GM19193 (cell line): Measurements from ENCODE around the gene ARAP1.

Experiments
- POLR2A ChIP-seq: IDR thresholded peaks from 4 replicates; pipeline ENCODE4 v1.6.1; 2011; ENCODE audit not compliant: insufficient read depth, insufficient read length; ENCODE audit errors: extremely low read depth

Gene ARAP1

DNA sequence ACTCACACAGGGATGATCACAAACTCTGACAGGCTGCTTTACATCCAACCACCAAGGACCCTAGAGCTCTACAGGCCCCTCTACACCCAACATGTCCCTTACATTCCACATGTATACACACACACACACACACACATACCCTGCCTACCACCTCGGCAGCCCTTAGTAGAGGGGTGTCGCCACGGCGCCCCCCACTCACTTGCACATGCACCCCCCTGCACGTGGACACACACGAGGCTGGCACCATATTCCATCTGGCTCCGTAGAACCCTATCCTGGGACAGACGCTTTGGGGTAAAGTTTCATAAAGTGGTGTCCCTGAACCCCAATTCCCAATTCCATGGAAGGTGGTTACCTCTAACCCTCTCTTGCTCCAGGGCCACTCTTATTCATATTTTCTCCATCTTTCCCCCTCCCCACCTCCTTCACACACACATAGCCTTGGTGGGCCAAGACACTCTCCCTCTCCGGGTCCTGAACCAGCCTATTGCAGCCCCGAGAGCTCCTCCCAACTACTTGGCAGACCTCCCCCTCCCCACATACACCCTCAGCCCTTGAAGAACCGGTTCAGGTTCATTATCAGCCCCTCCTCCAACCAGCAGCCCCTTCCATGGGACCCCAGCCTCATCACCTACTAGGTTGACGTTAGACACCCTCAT, 78.8 kb downstream of the ARAP1 start:
- no peak for TF ChIP-seq POLR2A

DNA sequence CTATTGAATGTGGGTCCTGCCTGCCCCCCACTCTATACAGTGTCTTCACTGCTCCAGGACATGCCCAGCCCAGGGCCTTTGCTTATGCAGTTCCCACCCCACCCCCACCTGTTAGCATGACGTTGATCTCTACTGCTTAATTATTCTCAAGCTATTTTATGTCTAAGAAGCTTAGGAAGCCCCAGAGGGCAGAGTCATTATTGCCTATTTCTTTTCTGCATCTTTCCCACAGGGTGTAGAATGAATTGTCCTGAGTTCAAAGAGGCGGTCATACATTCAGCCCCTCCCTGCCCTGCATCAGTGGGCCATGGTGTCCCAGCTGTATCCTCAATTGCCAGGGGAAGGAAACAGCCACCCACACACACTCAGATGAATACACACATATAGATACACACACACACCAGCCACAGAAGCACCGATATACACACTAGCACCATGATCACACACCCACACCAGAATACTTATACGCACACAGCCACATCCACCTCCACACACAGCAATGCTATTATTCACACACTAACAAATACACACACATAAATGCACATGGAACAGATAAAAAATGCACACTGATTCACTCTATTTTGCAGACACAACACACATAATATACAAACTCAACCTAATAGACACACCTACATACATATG, 79.5 kb downstream of the ARAP1 start:
- no peak for TF ChIP-seq POLR2A

DNA sequence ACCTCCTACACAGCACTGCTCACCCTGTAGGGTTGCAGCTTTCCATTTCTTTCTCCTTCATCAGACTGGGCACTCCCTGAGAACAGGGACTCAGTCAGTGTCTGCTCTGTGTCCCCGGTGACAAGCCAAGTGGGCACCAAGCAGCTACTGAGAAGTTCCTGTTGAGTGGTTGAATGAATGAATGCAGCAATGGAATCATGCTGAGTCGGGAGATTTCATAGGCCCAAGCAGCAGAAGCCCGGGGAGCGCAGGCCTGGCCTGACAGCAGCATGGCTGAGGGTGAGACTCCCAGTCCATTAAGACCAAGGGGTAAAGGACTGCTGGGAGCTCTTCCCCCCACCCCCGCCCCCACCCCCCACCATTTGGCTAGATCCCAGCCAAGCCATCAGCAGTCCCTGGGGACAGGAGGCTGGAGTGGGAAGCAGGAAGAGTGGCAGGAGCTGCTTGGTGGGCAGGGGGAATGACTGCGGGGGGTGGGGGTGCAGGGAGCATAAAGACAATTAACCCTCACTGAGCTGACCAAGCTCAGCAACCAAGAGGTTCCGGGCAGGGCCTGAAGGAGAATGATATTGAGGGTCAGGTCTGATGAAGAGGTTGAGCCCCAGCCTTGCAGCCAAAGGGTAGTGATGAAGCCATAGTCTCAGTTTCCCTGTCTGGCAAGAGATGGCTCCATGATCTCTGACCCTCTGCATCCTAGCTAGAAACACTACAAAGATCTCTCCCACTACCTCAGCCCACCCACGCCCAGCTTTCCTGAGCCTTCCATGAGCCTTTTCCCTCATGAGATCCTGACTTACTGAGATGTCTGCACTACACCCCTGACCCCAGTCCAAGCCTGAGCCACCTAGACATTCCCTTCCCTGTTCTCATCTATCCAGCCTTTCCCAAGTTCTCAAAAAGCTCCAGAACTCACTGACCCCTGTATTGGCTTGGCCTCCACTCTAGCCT, 80.8 kb downstream of the ARAP1 start:
- no peak for TF ChIP-seq POLR2A

DNA sequence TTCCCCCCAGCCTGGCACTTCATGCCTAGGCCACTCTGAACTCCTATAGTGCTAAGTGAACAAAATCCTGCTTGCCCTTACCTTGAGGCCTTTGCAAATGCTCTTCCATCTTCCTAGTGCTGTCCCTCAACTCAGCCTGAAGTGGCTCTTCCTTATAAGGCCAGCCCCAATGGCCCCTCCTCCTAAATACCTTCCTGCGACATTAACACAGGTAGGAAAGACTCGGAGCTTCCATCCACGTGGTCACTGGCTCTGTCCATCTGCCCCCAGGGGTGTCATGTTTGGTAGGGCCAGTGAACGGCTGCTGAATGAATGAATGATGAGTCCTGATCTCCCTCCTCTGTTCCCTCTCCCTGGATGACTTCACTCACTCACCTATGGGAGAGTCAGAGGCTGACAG, 82.2 kb downstream of the ARAP1 start:
- no peak for TF ChIP-seq POLR2A

DNA sequence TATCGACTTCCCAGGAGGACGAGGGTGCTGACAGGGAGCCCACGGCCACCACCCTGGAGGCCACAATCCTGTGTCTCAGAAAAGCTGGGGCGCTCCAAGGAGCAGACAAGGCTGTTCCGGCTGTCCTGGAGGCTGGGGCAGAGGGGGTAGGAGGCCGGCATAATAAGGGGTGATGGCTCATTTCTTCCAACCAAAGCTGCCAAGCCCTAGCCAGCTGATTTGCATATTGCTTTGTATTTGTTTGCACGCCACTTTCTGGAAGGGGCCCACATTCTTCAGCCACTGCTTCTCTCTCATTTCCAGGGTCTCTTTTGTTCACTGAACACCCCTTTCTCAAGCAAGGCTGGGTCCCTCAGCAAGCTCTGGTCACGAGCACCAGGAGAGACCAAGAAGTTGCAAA, 82.7 kb downstream of the ARAP1 start:
- no peak for TF ChIP-seq POLR2A

DNA sequence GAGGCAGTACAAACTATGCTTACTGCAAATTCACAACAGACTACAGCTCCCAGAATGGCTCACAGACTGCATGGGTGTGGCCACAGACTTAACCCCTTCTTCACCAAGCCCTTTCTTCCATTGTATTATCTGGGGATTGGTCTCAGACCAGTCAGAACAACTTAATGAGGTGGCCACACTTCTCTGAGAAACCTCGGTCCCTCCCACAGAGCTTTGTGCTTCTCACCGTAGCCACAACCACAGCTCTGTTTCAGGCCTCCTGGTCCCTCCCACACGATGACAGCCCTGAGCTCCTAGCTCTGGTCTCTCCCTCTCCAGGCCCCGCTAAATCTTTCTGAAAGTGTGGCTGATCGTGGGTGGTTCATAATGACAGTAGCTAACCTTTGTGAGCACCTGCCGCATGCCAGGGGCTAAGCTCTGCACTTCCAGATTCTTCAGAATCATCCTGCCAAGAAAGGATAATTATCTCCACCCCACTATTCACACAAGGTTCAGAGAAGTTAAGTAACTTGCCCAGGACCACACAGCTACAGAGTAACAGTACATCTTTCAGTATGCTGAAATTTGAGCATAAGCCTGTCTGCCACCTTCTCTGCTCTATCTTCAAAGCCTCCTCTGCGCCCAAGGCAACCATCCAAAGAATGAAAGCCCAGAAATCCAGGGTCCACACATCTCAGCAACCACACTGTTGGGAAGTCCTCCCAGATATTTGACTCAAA, 83.4 kb downstream of the ARAP1 start:
- TF ChIP-seq POLR2A, result no peak

DNA sequence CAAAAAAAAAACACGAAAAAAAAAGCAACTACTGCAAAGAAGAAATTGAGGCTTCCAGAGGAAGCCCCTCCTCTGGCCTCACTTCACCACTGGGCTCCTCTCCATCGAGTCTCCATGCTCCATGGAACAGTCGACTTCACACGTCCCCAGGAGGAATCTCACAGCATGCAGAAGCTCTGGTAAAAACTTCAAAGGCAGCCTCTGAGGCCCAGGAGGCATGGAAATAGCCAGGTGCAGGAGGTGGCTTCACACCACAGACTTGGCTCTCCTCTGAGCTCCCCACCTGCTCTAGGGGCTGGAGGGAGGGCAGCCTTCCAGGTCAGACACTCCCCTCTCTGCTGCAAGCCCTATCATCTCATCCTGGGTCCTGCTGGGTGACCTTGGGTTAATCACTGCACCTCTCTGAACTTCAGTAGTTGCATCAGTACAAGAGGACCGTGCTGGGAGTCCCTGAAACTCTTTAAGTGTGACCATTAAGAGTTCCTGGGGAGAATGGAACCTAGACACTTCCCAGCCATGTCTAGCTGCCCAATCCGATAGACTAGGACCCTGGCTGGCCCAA, 86.2 kb downstream of the ARAP1 start:
- TF ChIP-seq POLR2A, result no peak

DNA sequence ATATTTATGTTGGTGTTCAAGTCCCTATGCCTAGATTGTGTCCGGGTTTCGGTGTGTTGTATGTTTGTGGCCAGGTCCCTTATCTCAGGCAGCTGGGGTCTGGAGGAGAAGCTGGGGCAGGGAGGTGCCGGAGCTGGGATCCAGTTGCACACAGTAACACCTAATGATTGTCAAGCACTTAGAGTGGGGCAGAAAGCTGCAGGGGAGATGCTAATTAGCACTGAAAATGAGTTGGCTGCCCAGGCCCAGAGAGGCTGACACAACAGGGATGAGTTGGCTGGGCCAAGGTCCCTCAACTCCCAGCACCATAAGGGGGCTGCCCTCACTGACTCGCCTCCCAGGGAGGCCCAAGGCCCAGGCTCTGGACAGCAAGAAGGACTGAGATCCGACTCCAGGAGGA, 90.2 kb downstream of the ARAP1 start:
- no peak for TF ChIP-seq POLR2A

DNA sequence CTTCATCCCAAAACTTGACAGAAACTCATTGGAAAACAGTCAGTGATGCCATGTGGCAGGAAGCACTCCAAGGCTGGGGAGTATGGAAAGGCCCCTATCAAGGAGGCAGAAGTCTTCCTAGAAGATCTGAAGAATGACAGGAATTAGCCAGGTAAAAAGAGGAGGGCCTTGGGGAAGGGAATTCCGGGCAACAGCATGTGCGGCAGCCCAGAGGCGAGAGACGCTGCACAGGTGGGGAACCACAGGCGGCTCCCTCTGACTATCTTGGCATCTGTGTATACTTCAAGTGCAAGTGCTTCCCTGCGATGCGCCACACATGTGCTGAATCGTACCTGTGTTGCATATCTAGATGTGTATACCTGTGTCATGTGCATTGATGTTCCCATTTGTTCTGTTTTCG, 90.7 kb downstream of the ARAP1 start:
- no peak for TF ChIP-seq POLR2A

DNA sequence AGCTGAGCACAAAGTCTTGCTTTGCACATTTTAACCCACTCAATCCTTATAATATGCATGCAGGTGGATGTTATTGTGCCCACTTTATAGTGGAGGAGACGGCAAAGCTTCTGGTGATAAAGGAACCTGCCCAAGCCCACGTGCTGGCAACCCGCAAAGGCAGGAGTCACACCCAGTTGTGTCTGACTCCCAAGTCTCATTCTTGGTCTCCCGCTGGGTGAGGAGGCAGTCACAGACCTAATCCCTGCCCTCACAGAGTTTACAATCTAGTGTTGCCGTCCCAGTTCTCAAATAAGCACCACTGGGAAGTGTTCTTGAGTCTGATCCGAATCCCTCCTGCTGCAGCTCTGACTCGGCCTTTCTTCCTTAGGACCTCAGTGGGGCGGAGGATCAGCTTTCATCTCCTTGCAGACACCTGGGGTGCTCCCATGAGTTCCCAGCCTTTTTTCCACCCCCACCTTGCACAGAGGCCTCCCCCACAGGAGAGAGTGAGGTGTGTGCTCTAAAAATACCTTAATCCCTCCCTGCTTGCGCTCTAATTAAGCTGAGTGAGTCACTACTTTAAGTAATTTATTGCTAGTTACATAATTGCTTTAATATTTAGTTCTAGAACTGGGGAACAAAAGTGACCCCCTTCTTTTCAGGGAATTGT, 93.1 kb downstream of the ARAP1 start:
- TF ChIP-seq POLR2A, result no peak

DNA sequence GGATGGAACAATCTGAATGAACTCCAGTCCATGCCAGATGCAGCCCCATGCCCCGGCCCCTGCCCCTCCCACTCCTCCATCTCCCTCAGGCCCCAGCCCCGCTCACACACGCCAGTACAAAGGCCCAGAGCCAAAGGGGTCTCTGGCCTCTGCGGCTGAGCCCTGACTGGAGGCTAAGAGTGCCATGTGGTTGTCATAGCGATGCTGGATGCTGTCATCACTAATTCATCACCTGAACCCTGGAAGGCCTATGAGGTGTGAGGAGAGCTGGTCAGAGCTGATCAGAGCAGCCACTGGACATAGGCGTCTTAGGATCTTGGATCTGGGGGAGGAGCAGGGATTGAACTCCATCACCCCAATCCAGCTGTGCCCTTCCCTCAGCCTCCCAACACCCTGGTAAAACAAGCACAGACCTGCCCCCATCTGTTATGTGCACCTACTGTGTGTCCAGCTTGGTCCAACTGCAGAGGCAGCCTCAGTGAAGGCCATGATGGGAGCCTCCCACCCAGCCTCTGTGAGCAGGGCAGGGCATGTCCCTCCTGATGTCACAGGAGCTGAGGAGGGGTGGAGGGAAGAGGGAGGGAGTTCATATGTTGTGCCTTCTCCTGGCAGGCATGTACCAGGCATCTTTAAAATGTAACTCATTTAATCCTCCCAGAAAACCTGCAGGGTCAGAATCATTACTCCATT, 94.7 kb downstream of the ARAP1 start:
- no peak for TF ChIP-seq POLR2A

DNA sequence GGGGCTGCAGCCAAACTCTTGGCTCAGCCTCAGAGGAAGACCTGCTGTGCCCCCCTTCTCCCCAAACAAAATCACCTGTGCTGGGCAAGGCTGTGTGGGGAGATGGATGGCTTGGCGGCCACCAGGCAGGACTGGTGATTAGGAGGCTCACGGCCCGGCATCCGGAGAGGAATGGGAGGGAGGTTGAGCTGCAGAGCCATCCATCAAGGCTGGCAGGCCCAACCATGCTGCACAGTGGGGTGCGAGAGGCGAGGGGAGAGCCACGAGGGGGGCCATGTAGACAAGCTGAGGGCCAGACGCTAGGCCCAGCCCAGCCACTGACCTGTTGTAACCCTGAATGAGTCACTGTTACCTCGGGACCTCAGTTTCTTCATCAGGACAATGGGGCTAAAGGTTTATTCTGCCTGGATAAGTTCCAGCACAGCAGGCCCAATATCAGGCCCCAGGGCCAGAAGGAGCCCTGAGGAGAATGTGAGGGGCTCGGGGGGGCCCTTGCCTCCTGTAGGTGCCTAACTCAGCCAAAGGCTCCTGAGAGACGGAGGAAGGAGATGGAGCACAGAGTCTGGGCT, 96.2 kb downstream of the ARAP1 start:
- TF ChIP-seq POLR2A, result no peak

DNA sequence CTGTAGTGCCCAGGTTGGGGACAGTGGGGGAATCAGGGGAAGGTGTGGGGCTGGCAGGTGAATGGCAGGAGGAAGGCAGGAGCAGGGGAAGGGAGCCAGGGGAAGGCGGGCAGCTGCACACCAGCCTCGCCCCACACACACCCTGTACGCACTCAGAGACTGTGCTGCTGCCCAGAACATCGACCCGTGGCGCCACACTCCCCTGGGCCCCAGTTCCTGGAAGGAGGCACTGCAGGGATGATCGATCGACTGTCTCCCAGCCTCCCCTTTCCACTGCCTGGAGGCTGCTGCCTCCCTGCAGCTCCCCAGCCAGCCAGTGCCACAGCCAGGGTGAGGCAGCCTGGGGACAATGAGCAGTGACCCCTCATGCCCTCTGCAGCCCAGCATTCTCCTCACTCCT, 97.2 kb downstream of the ARAP1 start:
- no peak for TF ChIP-seq POLR2A
